ENCODE measurements around the gene NRG2. TPM values are rescaled to one million over a fixed set of nuclear protein-coding genes. Genes with fewer than 3 reads are reported as not detected.

NRG2 gene
- polyA plus RNA-seq, 2 of the 4 experiments (the other 2 are of a cell fraction), result 1.0 to 1.1 TPM

DNA sequence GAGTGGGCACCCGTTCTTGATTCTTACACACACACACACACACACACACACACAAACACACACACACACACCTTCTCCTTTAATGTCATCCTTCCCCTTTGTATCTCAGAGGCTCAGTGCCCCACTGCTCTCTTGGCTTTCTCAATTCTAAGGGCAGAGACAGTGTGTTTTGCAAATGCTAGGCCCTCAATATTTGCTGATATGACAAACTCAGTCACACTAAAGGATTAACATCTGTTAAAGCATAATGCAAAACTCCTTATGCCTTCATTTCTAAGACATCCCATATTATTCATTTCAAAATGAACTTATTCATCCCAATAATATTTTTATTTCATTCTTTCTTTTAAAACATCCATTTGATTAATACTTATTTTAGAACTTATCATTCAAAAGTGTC, 8.9 kb upstream of the NRG2 start:
- Histone ChIP-seq H3K4me3 (no peak overlapping the region), H3K27ac (no peak overlapping the region), H3K4me1 (no peaks in the 10 kb centered on the region), H3K4me2 (no peak overlapping the region), H3K9me3 (no peaks in the 10 kb centered on the region; the same call in 2 of the 3 replicates)
- ATAC-seq (no peak), FAIRE-seq (no peak), DNase-seq (ENCODE audit: low read depth in 1 of 2, low spot score in 1 of 2) (no peak)
- TF ChIP-seq CHD2 (IDR thresholded peaks at IDR 0.05; ENCODE audit: low read length, partially characterized antibody) (no peak), KDM1A (IDR thresholded peaks at IDR 0.05; ENCODE audit: low read depth) (no peak), RAD21 (conservative IDR thresholded peaks at IDR 0.05 in 1 of 2, IDR thresholded peaks at IDR 0.05 in 1 of 2) (no peak), FOXS1 (CRISPR knock-in tag; IDR thresholded peaks at IDR 0.05) (no peak), MAFK (IDR thresholded peaks at IDR 0.05; ENCODE audit: partially characterized antibody) (peak; percentile 83), RNF2 (IDR thresholded peaks at IDR 0.05; ENCODE audit: borderline replicate concordance, low read depth) (no peak)
- TF ChIP-seq, protein P1, sequence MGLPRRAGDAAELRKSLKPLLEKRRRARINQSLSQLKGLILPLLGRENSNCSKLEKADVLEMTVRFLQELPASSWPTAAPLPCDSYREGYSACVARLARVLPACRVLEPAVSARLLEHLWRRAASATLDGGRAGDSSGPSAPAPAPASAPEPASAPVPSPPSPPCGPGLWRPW (IDR thresholded peaks at IDR 0.05), result no peak
- POLR2A ChIA-PET, result no interaction called here
- CTCF ChIA-PET, result no interaction called here
- 30% methylated on average over 1 of the region's 1 CpG for WGBS (ENCODE audit: missing lambda C conversion rate)

- TF ChIP-seq FOSL2 (IDR thresholded peaks at IDR 0.05) (no peak), FOSL2 (CRISPR knock-in tag; IDR thresholded peaks at IDR 0.05) (no peak), CHD4 (IDR thresholded peaks at IDR 0.05; ENCODE audit: borderline replicate concordance) (no peak), RFX5 (IDR thresholded peaks at IDR 0.05) (no peak), ATOH8 (CRISPR knock-in tag; IDR thresholded peaks at IDR 0.05; ENCODE audit: low read depth) (no peak), SREBF2 (IDR thresholded peaks at IDR 0.05) (no peak), USF2 (IDR thresholded peaks at IDR 0.05) (no peak), JUNB (IDR thresholded peaks at IDR 0.05) (no peak)
- TF ChIP-seq, protein P2, sequence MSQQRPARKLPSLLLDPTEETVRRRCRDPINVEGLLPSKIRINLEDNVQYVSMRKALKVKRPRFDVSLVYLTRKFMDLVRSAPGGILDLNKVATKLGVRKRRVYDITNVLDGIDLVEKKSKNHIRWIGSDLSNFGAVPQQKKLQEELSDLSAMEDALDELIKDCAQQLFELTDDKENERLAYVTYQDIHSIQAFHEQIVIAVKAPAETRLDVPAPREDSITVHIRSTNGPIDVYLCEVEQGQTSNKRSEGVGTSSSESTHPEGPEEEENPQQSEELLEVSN (IDR thresholded peaks at IDR 0.05; ENCODE audit: borderline replicate concordance, low read depth), result no peak
- no peak for DNase-seq (ENCODE audit: low read depth in 1 of 2, low spot score in 1 of 2)
- H3K4me1 ChIP-seq, result no peaks in the 10 kb centered on the region
- FAIRE-seq, result no peak
- POLR2A ChIA-PET, result no interaction called here
- CTCF ChIA-PET, result interaction anchor here (0.7 to 1.2 kb wide), 2 partner anchors 9 to 20 kb away, joined by 3 read pairs; no protein-coding TSS in a partner anchor
- H3K4me3 ChIP-seq, result no peak overlapping the region
- H3K27ac ChIP-seq, result no peak overlapping the region
- H3K4me2 ChIP-seq, result no peak overlapping the region
- ATAC-seq, result no peak
- WGBS (ENCODE audit: missing lambda C conversion rate), result 75% methylated on average over 5 of the region's 5 CpGs
- no peaks in the 10 kb centered on the region for H3K9me3 ChIP-seq
Observed at GRCh38 chr5:140049713-140050112, 6.6 kb upstream of the NRG2 start.

DNA sequence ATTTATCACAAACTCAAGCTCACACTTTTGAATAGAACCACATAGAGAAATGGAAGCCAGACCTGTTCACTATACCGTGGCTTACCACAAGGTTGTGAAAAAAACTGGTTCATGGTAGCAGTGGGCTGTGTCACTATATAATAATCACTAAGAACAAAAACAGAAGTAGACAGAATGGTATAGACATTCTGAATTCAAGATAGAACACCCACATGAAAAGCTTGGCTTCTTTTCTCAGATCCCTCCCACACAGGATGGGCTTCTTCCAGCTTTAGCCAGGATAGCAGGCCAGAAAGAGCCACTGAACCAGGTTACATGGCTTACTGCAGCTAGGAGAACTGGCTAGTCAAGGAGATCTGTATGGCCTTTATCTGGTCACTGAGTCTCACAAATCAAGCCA, 6.1 kb upstream of the NRG2 start:
- Histone ChIP-seq H3K4me1 (peaks cover under 1% of the 10 kb centered on the region; the same call in 1 of the 3 replicates), H3K9me3 (no peaks in the 10 kb centered on the region), H3K4me3 (no peak overlapping the region), H3K27ac (no peak overlapping the region), H3K4me2 (no peak overlapping the region)
- TF ChIP-seq CHD2 (IDR thresholded peaks at IDR 0.05; ENCODE audit: low read length, partially characterized antibody) (no peak), GATA3 (IDR thresholded peaks at IDR 0.05; ENCODE audit: borderline replicate concordance) (no peak), POLR2A (IDR thresholded peaks at IDR 0.05; ENCODE audit: low read length) (no peak), CBX2 (IDR thresholded peaks at IDR 0.05; ENCODE audit: borderline replicate concordance, low read depth) (no peak), KDM1A (IDR thresholded peaks at IDR 0.05; ENCODE audit: low read depth) (no peak), RAD21 (conservative IDR thresholded peaks at IDR 0.05 in 1 of 2, IDR thresholded peaks at IDR 0.05 in 1 of 2) (no peak), ATOH8 (CRISPR knock-in tag; IDR thresholded peaks at IDR 0.05; ENCODE audit: low read depth) (no peak), TFCP2L1 (CRISPR knock-in tag; IDR thresholded peaks at IDR 0.05) (no peak), EHF (CRISPR knock-in tag; IDR thresholded peaks at IDR 0.05) (no peak), ZSCAN20 (CRISPR knock-in tag; IDR thresholded peaks at IDR 0.05) (no peak), HOXB5 (CRISPR knock-in tag; IDR thresholded peaks at IDR 0.05) (no peak), HEYL (CRISPR knock-in tag; IDR thresholded peaks at IDR 0.05) (no peak), ZNF302 (CRISPR knock-in tag; IDR thresholded peaks at IDR 0.05) (no peak), POLR2AphosphoS2 (conservative IDR thresholded peaks at IDR 0.05; ENCODE audit: low read length) (no peak), USF2 (IDR thresholded peaks at IDR 0.05) (no peak), JUNB (IDR thresholded peaks at IDR 0.05) (no peak)
- TF ChIP-seq, protein P3, sequence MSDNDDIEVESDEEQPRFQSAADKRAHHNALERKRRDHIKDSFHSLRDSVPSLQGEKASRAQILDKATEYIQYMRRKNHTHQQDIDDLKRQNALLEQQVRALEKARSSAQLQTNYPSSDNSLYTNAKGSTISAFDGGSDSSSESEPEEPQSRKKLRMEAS (IDR thresholded peaks at IDR 0.05), result no peak
- TF ChIP-seq, protein P4, sequence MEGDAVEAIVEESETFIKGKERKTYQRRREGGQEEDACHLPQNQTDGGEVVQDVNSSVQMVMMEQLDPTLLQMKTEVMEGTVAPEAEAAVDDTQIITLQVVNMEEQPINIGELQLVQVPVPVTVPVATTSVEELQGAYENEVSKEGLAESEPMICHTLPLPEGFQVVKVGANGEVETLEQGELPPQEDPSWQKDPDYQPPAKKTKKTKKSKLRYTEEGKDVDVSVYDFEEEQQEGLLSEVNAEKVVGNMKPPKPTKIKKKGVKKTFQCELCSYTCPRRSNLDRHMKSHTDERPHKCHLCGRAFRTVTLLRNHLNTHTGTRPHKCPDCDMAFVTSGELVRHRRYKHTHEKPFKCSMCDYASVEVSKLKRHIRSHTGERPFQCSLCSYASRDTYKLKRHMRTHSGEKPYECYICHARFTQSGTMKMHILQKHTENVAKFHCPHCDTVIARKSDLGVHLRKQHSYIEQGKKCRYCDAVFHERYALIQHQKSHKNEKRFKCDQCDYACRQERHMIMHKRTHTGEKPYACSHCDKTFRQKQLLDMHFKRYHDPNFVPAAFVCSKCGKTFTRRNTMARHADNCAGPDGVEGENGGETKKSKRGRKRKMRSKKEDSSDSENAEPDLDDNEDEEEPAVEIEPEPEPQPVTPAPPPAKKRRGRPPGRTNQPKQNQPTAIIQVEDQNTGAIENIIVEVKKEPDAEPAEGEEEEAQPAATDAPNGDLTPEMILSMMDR (IDR thresholded peaks at IDR 0.05), result no peak
- 0 out of 6 replicates have a peak, but pooled peaks of 1 of the 2 experiments have one; percentile 34 for ATAC-seq
- CTCF ChIA-PET, result interaction anchor here (0.7 to 1.6 kb wide), 5 partner anchors 9 to 95 kb away, joined by 3 to 5 read pairs (median 3); no protein-coding TSS in a partner anchor
- POLR2A ChIA-PET, result no interaction called here
- DNase-seq (ENCODE audit: low read depth in 1 of 2, low spot score in 1 of 2), result no peak
- no peak for FAIRE-seq
- WGBS (ENCODE audit: missing lambda C conversion rate), result 81% methylated on average over 1 of the region's 1 CpG

Measured in A549 (cell line).